Adrenal gland (tissue), 12 donors: ENCODE measurements around the gene UBE3D. TPM values are rescaled to one million over a fixed set of nuclear protein-coding genes. Genes with fewer than 3 reads are reported as not detected.

Source experiments
- DNase-seq, 7 donors: peaks; one replicate each; pipeline ENCODE4 v3.0.0-alpha.2; 2019 to 2020
- H3K27ac ChIP-seq, 5 donors: fragments of 200-600 bp; sonication (generic) in 4 of 5; 1 replicate in 3 of 5; 2 replicates in 2 of 5; pipeline versions ENCODE4 v1.5.1 to v1.8.0; 2016 to 2020; ENCODE audit warnings: mild to moderate bottlenecking in 1 of 5
- H3K27me3 ChIP-seq: fragments of 200-600 bp; 2 replicates; pipeline ENCODE4 v1.8.0; 2021
- H3K36me3 ChIP-seq, 2 donors: fragments of 200-600 bp; replicated peaks in 1 of 2; 1 replicate in 1 of 2; 2 replicates in 1 of 2; pipeline versions ENCODE4 v1.5.1 to v1.8.0; 2018 to 2022
- H3K4me1 ChIP-seq, 2 donors: fragments of 200-600 bp; replicated peaks in 1 of 2; 1 replicate in 1 of 2; 2 replicates in 1 of 2; pipeline versions ENCODE4 v1.5.1 to v1.8.0; 2018 to 2021
- H3K4me3 ChIP-seq, 4 donors: fragments of 200-600 bp; sonication (generic) in 3 of 4; one replicate each; pipeline ENCODE4 v1.5.1; 2016 to 2018
- H3K9me3 ChIP-seq, 3 donors: fragments of 200-600 bp; sonication (generic) in 1 of 3; replicated peaks in 1 of 3; 1 replicate in 2 of 3; 2 replicates in 1 of 3; pipeline versions ENCODE4 v1.5.1 to v1.8.0; 2016 to 2021
- POLR2A ChIP-seq, 2 donors: fragments of 450-650 bp; IDR thresholded peaks; one replicate each; pipeline ENCODE4 v1.6.1; 2017; ENCODE audit warnings: antibody characterized with exemption in 2 of 2, mild to moderate bottlenecking in 2 of 2, moderate library complexity in 1 of 2
- WGBS, 4 donors: extraction: QIAGEN DNeasy Blood & Tissue Kit in 2 of 4; methylation state at CpG; one replicate each; pipeline versions ENCODE4 v1.1.5 to v1.1.7; 2013 to 2017; 5-methylcytosine and 5-hydroxymethylcytosine counted together
- intact Hi-C, 2 donors: fragments of 100-400 bp; cut with DNase I; formaldehyde crosslinking; loops; one replicate each; pipeline versions ENCODE4 v1.14.1 to v1.15.0; 2022 to 2023
- polyA plus RNA-seq, 3 donors: library from polyadenylated mRNA; stranded (reverse); fragments of 200-250 nt in 2 of 3; fragments of 350-450 nt in 1 of 3; fragmentation: Illumina TruSeq in 1 of 3; extraction: RNeasy Lipid Tissue Mini Kit (QIAGEN cat#74804) in 1 of 3; gene quantifications; one replicate each; pipeline ENCODE4 v1.2.3, GENCODE V29; 2013 to 2014
- total RNA-seq, 9 donors: library from RNA; depleted of rRNA in 4 of 9; stranded (reverse); fragments of >200 nt in 4 of 9; fragments of 120-200 nt in 1 of 9; fragmentation: NEBNext Ultra II Directional in 1 of 9; extraction: Animal tissue kit (Norgen Biotek cat#: 25700) in 1 of 9; gene quantifications; one replicate each; pipeline versions ENCODE4 v1.1.0 to v1.2.4, GENCODE V29; 2013 to 2023
- TF ChIP-seq, protein P1 (sequence below), 6 experiments: fragments of 450-650 bp in 4 of 6; fragments of 200-600 bp in 2 of 6; sonication (generic) in 1 of 6; IDR thresholded peaks; 1 replicate in 5 of 6; 2 replicates in 1 of 6; pipeline versions ENCODE4 v1.5.1 to v1.8.0; 2016 to 2021; ENCODE audit warnings: antibody characterized with exemption in 6 of 6, mild to moderate bottlenecking in 2 of 6, moderate library complexity in 1 of 6
- donor health status: healthy with polysubstance abuse.
- donor health status: Bipolar disorder and iron deficiency.
- donor health status: DM: yes; HTN: yes; CAD: no.
- donor health status: DM: no; HTN: no; CAD: no.
- donor health status: DM: no; HTN: no; CAD: no.
- donor health status: DM: yes; HTN: yes; CAD: no.

Gene UBE3D
- total and polyA plus RNA-seq, 12 donors, result 1.3 to 15.9 (median 7.7) TPM

- Histone ChIP-seq H3K36me3 (no peaks in the 10 kb centered on the region), H3K9me3 (no peaks in the 10 kb centered on the region), H3K27me3 (no peaks in the 10 kb centered on the region), H3K4me3 (no peak overlapping the region), H3K27ac (no peak overlapping the region), H3K4me1 (peaks cover 0 to 8% of the 10 kb centered on the region in 2 donors)
- TF ChIP-seq, protein P1, sequence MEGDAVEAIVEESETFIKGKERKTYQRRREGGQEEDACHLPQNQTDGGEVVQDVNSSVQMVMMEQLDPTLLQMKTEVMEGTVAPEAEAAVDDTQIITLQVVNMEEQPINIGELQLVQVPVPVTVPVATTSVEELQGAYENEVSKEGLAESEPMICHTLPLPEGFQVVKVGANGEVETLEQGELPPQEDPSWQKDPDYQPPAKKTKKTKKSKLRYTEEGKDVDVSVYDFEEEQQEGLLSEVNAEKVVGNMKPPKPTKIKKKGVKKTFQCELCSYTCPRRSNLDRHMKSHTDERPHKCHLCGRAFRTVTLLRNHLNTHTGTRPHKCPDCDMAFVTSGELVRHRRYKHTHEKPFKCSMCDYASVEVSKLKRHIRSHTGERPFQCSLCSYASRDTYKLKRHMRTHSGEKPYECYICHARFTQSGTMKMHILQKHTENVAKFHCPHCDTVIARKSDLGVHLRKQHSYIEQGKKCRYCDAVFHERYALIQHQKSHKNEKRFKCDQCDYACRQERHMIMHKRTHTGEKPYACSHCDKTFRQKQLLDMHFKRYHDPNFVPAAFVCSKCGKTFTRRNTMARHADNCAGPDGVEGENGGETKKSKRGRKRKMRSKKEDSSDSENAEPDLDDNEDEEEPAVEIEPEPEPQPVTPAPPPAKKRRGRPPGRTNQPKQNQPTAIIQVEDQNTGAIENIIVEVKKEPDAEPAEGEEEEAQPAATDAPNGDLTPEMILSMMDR (IDR thresholded peaks at IDR 0.05), result no peak
- no peak for TF ChIP-seq POLR2A (IDR thresholded peaks at IDR 0.05)
- 95 to 100% (median 100%) methylated on average over 1 of the region's 1 CpG for WGBS, 4 donors
- intact Hi-C loops, result loop anchor here (10.0 kb wide), 2 partner anchors 153 to 453 kb away; partner anchors contain the start of gene PRSS35 (in 1 of the 2)
- no peak for DNase-seq
These were observed 3.4 kb downstream of the UBE3D start for GRCh38 chr6:83062225-83062624.

GRCh38 chr6:83061190-83061589 is 4.5 kb downstream of the UBE3D start:
- intact Hi-C loops, result loop anchor here (10.0 kb wide), 2 partner anchors 154 to 454 kb away; partner anchors contain the start of gene PRSS35 (in 1 of the 2)
- no peaks in the 10 kb centered on the region for H3K27me3 ChIP-seq
- no peak for TF ChIP-seq POLR2A (IDR thresholded peaks at IDR 0.05)
- TF ChIP-seq, protein P1 (IDR thresholded peaks at IDR 0.05), result no peak
- H3K9me3 ChIP-seq, result no peaks in the 10 kb centered on the region
- H3K4me1 ChIP-seq, result peaks cover 0 to 8% of the 10 kb centered on the region in 2 donors
- no peak for DNase-seq
- no peak overlapping the region for H3K27ac ChIP-seq
- H3K36me3 ChIP-seq, result peaks cover 0 to 4% of the 10 kb centered on the region in 2 donors
- no peak overlapping the region for H3K4me3 ChIP-seq

DNA sequence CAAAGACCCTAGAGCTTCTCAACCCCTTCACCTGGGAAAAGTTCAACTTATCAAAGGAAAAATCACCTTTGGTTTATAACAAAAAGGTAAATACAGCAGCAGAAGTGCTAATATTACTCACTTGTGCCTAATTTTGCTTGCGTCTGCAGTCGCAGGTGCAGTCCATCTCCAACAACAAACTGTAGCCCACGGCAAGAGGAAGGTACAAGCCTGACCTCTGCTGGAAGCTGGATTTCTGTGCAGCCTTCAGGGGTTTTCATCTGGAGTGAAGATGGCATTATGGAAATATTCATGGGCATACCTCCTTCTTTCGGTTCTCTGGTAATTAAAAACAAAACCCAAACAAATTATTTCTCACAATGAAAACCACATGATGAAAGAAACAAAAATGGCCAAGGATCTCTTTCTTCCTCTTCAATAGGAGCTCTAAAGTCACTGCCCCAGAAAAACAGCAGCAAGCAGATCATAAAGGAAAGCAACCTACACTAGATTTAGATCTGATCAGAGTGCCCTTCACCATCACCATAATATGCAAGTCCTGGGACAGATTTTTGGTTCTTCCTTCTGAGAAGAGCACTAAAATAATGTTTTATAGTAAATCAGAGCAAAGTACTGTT is 7.8 kb downstream of the UBE3D start:
- intact Hi-C loops, result loop anchor here (5.0 to 10.0 kb wide), 2 partner anchors 791 to 793 kb away; no protein-coding TSS in a partner anchor
- H3K27me3 ChIP-seq, result no peaks in the 10 kb centered on the region
- WGBS, 4 donors, result 27 to 45% (median 41%) methylated on average over 4 of the region's 4 CpGs
- no peaks in the 10 kb centered on the region for H3K4me1 ChIP-seq
- peaks cover 0 to 4% of the 10 kb centered on the region in 2 donors for H3K36me3 ChIP-seq
- no peaks in the 10 kb centered on the region for H3K9me3 ChIP-seq
- TF ChIP-seq, protein P1 (IDR thresholded peaks at IDR 0.05), result peak; percentile 36 to 64 (median 56)
- TF ChIP-seq POLR2A (IDR thresholded peaks at IDR 0.05), result no peak
- DNase-seq, result peak; percentile 22 to 75 (median 34)
- H3K27ac ChIP-seq, result no peak overlapping the region
- no peak overlapping the region for H3K4me3 ChIP-seq

- Histone ChIP-seq H3K9me3 (no peaks in the 10 kb centered on the region), H3K4me3 (no peak overlapping the region), H3K27me3 (no peaks in the 10 kb centered on the region), H3K4me1 (no peaks in the 10 kb centered on the region), H3K36me3 (peaks cover 0 to 4% of the 10 kb centered on the region in 2 donors), H3K27ac (no peak overlapping the region)
- 18 to 29% (median 24%) methylated on average over 6 of the region's 6 CpGs for WGBS, 4 donors
- peak in 6 of 7 donors; percentile 35 to 76 (median 48) for DNase-seq
- intact Hi-C loops, result loop anchor here (5.0 to 10.0 kb wide), 2 partner anchors 788 to 791 kb away; no protein-coding TSS in a partner anchor
- TF ChIP-seq, protein P1 (IDR thresholded peaks at IDR 0.05), result peak; percentile 73 to 89 (median 80)
- TF ChIP-seq POLR2A (IDR thresholded peaks at IDR 0.05), result no peak
These were observed 10.2 kb downstream of the UBE3D start for GRCh38 chr6:83055366-83055964.
